Brain microvascular endothelial cell (primary cell): ENCODE measurements around the gene METRNL.

ENCODE experiments used
- DNase-seq: peaks from one replicate; pipeline ENCODE4 v3.0.0-alpha.2; 2020
- H3K27ac ChIP-seq: fragments of 250-450 bp; sonication (Bioruptor Pico); 2 replicates; pipeline ENCODE4 v1.5.1; 2020; ENCODE audit warnings: mild to moderate bottlenecking, moderate library complexity
- H3K27me3 ChIP-seq: fragments of 250-450 bp; sonication (Bioruptor Pico); replicated peaks from 2 replicates; pipeline ENCODE4 v1.5.1; 2020; ENCODE audit warnings: mild to moderate bottlenecking
- H3K36me3 ChIP-seq: fragments of 250-450 bp; sonication (Bioruptor Pico); replicated peaks from 2 replicates; pipeline ENCODE4 v1.5.1; 2020; ENCODE audit warnings: mild to moderate bottlenecking
- H3K4me3 ChIP-seq: 2 replicates; pipeline ENCODE4 v1.5.1; 2011; ENCODE audit warnings: low read depth, mild to moderate bottlenecking, control low read depth, low read length, moderate library complexity
- in situ Hi-C: cut with HindIII; loops from 2 replicates; pipeline ENCODE4 v1.10.0; 2017; ENCODE audit warnings: low sequenced_read_pairs, low pct_ligation_motif_present
- TF ChIP-seq, protein P1 (sequence below): IDR thresholded peaks from 2 replicates; pipeline ENCODE4 v1.5.1; 2011; ENCODE audit warnings: low read depth, mild to moderate bottlenecking, moderate library complexity, low read length, control low read depth, inconsistent platforms; ENCODE audit errors: missing control alignments

The METRNL gene

DNA sequence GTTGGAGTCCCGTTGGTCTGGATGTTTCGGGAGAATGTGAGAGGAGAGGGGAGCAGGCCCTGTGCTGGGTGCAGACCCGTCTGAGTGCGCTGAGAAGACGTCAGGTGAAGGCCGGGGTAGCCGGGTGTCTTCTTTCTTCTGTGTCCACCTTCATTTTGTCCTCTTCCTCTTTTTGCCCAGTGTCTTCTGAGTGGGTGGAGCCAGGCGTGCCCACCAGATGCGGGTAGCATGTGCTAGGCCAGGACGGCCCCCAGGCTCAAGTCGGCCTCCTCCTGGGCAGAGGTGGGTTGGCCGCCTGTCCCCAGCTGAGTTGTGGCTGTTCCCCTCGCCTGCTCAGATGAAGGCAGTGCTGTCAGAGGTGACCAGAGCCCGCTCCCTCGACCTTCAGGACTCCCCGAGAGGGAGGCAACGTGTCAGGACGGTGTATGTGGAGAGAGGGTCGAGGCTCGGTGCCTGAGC is 3.5 kb downstream of the METRNL start:
- Histone ChIP-seq H3K4me3 (no peak overlapping the region), H3K36me3 (peaks cover 39% of the 10 kb centered on the region), H3K27me3 (peaks cover 2% of the 10 kb centered on the region), H3K27ac (peak overlapping the region; percentile 78)
- TF ChIP-seq, protein P1, sequence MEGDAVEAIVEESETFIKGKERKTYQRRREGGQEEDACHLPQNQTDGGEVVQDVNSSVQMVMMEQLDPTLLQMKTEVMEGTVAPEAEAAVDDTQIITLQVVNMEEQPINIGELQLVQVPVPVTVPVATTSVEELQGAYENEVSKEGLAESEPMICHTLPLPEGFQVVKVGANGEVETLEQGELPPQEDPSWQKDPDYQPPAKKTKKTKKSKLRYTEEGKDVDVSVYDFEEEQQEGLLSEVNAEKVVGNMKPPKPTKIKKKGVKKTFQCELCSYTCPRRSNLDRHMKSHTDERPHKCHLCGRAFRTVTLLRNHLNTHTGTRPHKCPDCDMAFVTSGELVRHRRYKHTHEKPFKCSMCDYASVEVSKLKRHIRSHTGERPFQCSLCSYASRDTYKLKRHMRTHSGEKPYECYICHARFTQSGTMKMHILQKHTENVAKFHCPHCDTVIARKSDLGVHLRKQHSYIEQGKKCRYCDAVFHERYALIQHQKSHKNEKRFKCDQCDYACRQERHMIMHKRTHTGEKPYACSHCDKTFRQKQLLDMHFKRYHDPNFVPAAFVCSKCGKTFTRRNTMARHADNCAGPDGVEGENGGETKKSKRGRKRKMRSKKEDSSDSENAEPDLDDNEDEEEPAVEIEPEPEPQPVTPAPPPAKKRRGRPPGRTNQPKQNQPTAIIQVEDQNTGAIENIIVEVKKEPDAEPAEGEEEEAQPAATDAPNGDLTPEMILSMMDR: no peak
- in situ Hi-C loops: no loop called here
- no peak for DNase-seq

DNA sequence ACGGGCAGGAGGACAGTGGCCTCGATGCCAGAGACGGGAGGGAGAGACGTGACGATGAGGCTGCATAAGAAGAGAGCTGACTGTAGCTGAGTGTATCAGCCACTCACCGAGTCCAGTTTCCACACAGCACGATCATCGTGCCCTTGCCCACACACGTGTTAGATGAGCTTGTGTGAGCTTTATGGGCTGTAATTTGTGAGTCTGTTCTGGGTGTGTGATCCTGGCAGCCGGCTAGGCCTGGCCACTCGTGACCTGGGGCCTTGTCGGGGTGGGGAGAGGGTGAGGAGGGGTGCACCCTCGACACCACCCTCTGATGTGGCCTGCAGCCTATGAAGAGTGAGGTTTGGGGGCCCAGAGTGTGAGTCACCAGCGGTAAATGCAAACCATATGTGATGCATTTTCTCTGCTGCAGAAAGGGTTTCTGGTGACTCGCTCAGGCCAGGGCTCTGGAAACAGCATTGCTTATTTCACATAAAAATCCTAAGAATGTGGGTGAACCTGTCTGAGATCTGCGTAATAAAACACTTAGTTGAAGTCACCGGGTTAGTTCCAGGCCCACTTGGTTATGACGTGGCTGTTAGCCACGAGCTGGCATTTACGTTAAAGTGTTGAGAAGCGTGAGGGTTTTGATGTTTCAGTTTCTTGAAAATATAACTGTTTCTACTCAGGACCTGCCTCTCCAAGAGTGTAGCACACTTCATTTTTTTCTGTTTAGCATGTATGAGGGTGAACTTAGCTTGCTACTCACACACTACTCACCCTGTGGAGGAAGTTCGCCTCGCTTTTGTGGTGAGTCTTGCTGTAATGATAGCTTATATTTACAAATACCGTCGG is 4.2 kb downstream of the METRNL start:
- DNase-seq: peak; percentile 93
- Histone ChIP-seq H3K4me3 (no peak overlapping the region), H3K36me3 (peaks cover 43% of the 10 kb centered on the region), H3K27me3 (no peaks in the 10 kb centered on the region), H3K27ac (peak overlapping the region; percentile 78)
- in situ Hi-C loops: no loop called here
- TF ChIP-seq, protein P1: no peak

DNA sequence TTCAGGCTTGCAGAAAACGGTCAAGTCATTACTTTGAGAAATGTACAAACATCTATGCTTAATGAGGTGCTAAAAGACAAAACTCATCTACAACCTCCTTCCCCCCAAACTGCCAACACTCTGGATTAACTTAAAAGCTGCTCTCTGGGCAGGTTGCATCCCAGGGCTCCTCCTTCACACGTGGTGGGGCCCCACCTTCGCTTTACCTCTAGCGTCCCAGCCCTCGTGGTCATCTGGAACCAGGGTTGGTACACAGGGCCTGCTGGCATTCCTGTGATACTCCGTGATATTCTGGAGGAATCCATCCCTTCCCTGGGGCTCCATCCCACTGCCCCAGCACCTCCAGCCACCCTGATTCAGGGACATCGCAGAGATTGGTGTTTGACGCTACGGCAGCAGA is 4.8 kb downstream of the METRNL start:
- TF ChIP-seq, protein P1: no peak
- H3K4me3 ChIP-seq: peak overlapping the region; percentile 9
- peaks cover 45% of the 10 kb centered on the region for H3K36me3 ChIP-seq
- DNase-seq: no peak
- in situ Hi-C loops: no loop called here
- peak overlapping the region; percentile 78 for H3K27ac ChIP-seq
- no peaks in the 10 kb centered on the region for H3K27me3 ChIP-seq

DNA sequence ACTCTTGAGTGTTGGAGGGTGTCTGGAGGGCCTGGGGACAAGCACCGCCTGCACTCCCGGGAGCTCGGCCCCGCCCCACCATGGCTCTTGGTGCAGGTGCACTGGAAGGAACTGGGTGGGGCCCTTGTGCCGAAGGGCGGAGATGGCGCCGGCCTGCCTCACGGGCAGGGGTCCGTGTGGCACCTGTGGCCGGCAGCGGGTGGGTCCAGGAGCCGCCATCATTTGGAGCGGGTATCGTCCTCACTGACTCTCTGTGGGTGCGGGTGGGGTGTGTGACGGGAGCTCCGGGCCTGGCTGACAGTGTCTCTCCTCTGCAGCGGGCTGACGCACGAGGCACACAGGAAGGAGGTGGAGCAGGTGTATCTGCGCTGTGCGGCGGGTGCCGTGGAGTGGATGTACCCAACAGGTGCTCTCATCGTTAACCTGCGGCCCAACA is 5.2 kb downstream of the METRNL start:
- DNase-seq: no peak
- no peak overlapping the region for H3K4me3 ChIP-seq
- no peaks in the 10 kb centered on the region for H3K27me3 ChIP-seq
- peak overlapping the region; percentile 78 for H3K27ac ChIP-seq
- in situ Hi-C loops: no loop called here
- TF ChIP-seq, protein P1: no peak
- peaks cover 49% of the 10 kb centered on the region for H3K36me3 ChIP-seq

DNA sequence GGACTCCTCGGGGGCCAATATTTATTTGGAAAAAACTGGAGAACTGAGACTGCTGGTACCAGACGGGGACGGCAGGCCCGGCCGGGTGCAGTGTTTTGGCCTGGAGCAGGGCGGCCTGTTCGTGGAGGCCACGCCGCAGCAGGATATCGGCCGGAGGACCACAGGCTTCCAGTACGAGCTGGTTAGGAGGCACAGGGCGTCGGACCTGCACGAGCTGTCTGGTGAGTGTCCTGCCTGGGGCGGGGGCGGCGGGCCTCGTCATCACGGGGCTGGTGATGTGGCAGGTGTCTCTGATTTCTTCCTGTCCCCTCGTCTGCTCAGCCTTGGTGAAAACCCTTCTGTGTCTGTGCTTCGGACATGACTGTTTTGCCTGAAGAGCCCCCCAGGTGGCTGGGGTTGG is 5.7 kb downstream of the METRNL start:
- Histone ChIP-seq H3K36me3 (peaks cover 49% of the 10 kb centered on the region), H3K27ac (no peak overlapping the region), H3K4me3 (no peak overlapping the region), H3K27me3 (no peaks in the 10 kb centered on the region)
- DNase-seq: no peak
- in situ Hi-C loops: no loop called here
- TF ChIP-seq, protein P1: no peak
